Measurements from ENCODE around the gene ASB4.

Gene ASB4

GRCh38 chr7:95493844-95494243 is 8.1 kb downstream of the ASB4 start:
- H3F3A ChIP-seq (ENCODE audit: control insufficient read depth, insufficient read depth), result no peaks in the 10 kb centered on the region
- H3K79me2 ChIP-seq (ENCODE audit: control insufficient read depth, low read length), result no peaks in the 10 kb centered on the region
- no peaks in the 10 kb centered on the region for H4K20me1 ChIP-seq (ENCODE audit: control insufficient read depth, insufficient read depth, low read depth, low read length)
- no peak overlapping the region for H3K4me2 ChIP-seq (ENCODE audit: low read length)
- H3K9me2 ChIP-seq (replicated peaks; ENCODE audit: control insufficient read depth, low read length), result no peaks in the 10 kb centered on the region
- H3K36me3 ChIP-seq (ENCODE audit: control insufficient read depth, low read length), result no peaks in the 10 kb centered on the region
- TF ChIP-seq EZH2phosphoT487 (IDR thresholded peaks at IDR 0.05; ENCODE audit: borderline replicate concordance, low read length) (no peak), CTCF (IDR thresholded peaks at IDR 0.05; ENCODE audit: low read depth, low read length, poor library complexity, severe bottlenecking) (no peak)
- no peak overlapping the region for H3K27ac ChIP-seq (ENCODE audit: low read depth, low read length)
- no peaks in the 10 kb centered on the region for H3K9me3 ChIP-seq (ENCODE audit: control insufficient read depth, insufficient read depth, low read length)
- no peaks in the 10 kb centered on the region for H3K4me1 ChIP-seq (ENCODE audit: control insufficient read depth, low read length)
- no peaks in the 10 kb centered on the region for H3K27me3 ChIP-seq (ENCODE audit: control insufficient read depth, low read length)
- no peak overlapping the region for H3K4me3 ChIP-seq (ENCODE audit: low read length)

DNA sequence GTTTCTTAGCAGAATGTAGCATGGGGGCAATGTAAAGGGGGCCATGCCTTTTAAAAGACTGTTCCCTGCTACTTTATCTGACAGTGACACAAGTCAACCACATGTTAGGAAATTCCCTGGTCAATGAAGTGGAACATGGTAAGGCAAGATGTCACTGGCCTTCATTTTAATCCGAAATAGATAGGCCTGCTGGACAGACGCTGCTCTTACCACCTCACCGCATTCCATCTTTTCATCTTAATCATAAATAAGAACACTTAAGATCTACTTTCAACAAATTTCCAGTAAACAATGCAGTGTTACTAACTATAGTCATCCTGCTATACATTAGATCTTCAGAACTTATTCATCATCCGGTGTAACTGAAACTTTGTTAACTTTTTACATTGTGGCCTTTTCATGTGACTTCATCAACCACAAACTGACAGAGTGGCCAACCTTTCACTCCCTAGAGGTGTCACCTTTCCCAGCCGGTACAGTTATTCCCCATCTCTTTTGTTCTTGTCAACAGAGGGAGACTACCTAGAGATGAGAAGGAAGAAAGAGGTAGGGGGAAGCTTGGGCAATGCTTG is 15.6 kb downstream of the ASB4 start:
- Histone ChIP-seq H3K9me3 (ENCODE audit: control insufficient read depth, insufficient read depth, low read length) (no peaks in the 10 kb centered on the region), H3K27me3 (ENCODE audit: control insufficient read depth, low read length) (peaks cover 8% of the 10 kb centered on the region; the same call in 1 of the 2 replicates), H3K4me1 (ENCODE audit: control insufficient read depth, low read length) (no peaks in the 10 kb centered on the region), H3K9me2 (replicated peaks; ENCODE audit: control insufficient read depth, low read length) (no peaks in the 10 kb centered on the region), H3K27ac (ENCODE audit: low read depth, low read length) (no peak overlapping the region), H3K36me3 (ENCODE audit: control insufficient read depth, low read length) (no peaks in the 10 kb centered on the region), H3F3A (ENCODE audit: control insufficient read depth, insufficient read depth) (no peaks in the 10 kb centered on the region), H4K20me1 (ENCODE audit: control insufficient read depth, insufficient read depth, low read depth, low read length) (no peaks in the 10 kb centered on the region), H3K79me2 (ENCODE audit: control insufficient read depth, low read length) (no peaks in the 10 kb centered on the region), H3K4me3 (ENCODE audit: low read length) (no peak overlapping the region), H3K4me2 (ENCODE audit: low read length) (no peak overlapping the region)
- no peak for TF ChIP-seq EZH2phosphoT487 (IDR thresholded peaks at IDR 0.05; ENCODE audit: borderline replicate concordance, low read length)
- no peak for TF ChIP-seq CTCF (IDR thresholded peaks at IDR 0.05; ENCODE audit: low read depth, low read length, poor library complexity, severe bottlenecking)

DNA sequence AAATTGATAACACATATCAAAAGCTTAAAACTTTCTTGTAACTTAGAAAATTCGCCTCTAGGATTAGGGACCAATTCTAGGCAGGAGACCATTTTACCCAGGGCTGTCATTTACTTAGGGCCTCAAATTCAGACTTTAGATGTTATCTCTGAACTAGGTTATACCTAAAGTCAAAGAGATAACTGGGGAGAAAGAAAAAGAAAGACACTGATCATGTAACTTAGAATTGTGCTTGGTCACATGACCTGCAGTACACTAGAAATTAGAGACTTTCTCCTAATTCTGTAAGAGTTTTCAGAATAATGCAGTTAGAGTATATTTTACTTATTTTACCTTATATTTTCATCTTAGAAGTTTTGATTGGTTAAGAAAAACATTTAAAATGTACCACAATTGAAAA is 16.7 kb downstream of the ASB4 start:
- Histone ChIP-seq H3K4me3 (ENCODE audit: low read length) (no peak overlapping the region), H3K9me2 (replicated peaks; ENCODE audit: control insufficient read depth, low read length) (no peaks in the 10 kb centered on the region), H3K9me3 (ENCODE audit: control insufficient read depth, insufficient read depth, low read length) (no peaks in the 10 kb centered on the region), H3F3A (ENCODE audit: control insufficient read depth, insufficient read depth) (no peaks in the 10 kb centered on the region), H3K27me3 (ENCODE audit: control insufficient read depth, low read length) (peaks cover 12% of the 10 kb centered on the region), H3K4me1 (ENCODE audit: control insufficient read depth, low read length) (no peaks in the 10 kb centered on the region), H3K79me2 (ENCODE audit: control insufficient read depth, low read length) (no peaks in the 10 kb centered on the region), H3K27ac (ENCODE audit: low read depth, low read length) (no peak overlapping the region), H3K4me2 (ENCODE audit: low read length) (no peak overlapping the region), H4K20me1 (ENCODE audit: control insufficient read depth, insufficient read depth, low read depth, low read length) (no peaks in the 10 kb centered on the region), H3K36me3 (ENCODE audit: control insufficient read depth, low read length) (no peaks in the 10 kb centered on the region)
- TF ChIP-seq CTCF (IDR thresholded peaks at IDR 0.05; ENCODE audit: low read depth, low read length, poor library complexity, severe bottlenecking), result no peak
- no peak for TF ChIP-seq EZH2phosphoT487 (IDR thresholded peaks at IDR 0.05; ENCODE audit: borderline replicate concordance, low read length)

Data from DOHH2 (cell line).